ENCODE data around the gene MAN1A1. TPM values are rescaled to one million over a fixed set of nuclear protein-coding genes. Genes with fewer than 3 reads are reported as not detected.

MAN1A1 gene
- total RNA-seq, 1 experiment from 2014 or later, result 0.06 TPM

GRCh38 chr6:119161438-119161837 is 188.1 kb downstream of the MAN1A1 start:
- BruUV-seq (replicated peaks), result no TSS peak
- H3K9me3 ChIP-seq (ENCODE audit: low read depth, low read length, poor library complexity, severe bottlenecking), result no peaks in the 10 kb centered on the region
- peaks cover 6% of the 10 kb centered on the region for H3K4me1 ChIP-seq (ENCODE audit: insufficient read depth, low read length, poor library complexity, severe bottlenecking)
- H3K27me3 ChIP-seq (replicated peaks; ENCODE audit: insufficient read depth, low read depth, low read length, poor library complexity), result peaks cover 22% of the 10 kb centered on the region
- intact Hi-C loops (cut with micrococcal nuclease; ENCODE audit: unreplicated experiment), result no loop called here
- no peaks in the 10 kb centered on the region for H3K36me3 ChIP-seq (ENCODE audit: insufficient read depth, low read length, poor library complexity, severe bottlenecking)
- TF ChIP-seq EZH2 (IDR thresholded peaks at IDR 0.05; ENCODE audit: borderline replicate concordance, low read depth, low read length, poor library complexity, severe bottlenecking), result no peak
- no peak for TF ChIP-seq CTCF (conservative IDR thresholded peaks at IDR 0.05; ENCODE audit: low read depth, low read length)
- H3K27ac ChIP-seq (ENCODE audit: low read depth, low read length, poor library complexity, severe bottlenecking), result no peak overlapping the region
- POLR2A ChIA-PET (ENCODE audit: low non-redundant PET), result no interaction called here
- peak; percentile 30 for DNase-seq (ENCODE audit: low spot score)
- CTCF ChIA-PET, result no interaction called here
- H3K4me3 ChIP-seq (ENCODE audit: low read depth, low read length, poor library complexity, severe bottlenecking), result no peak overlapping the region

- peaks cover 20% of the 10 kb centered on the region for H3K27me3 ChIP-seq (replicated peaks; ENCODE audit: insufficient read depth, low read depth, low read length, poor library complexity)
- H3K4me3 ChIP-seq (ENCODE audit: low read depth, low read length, poor library complexity, severe bottlenecking), result no peak overlapping the region
These were observed 188.7 kb downstream of the MAN1A1 start for GRCh38 chr6:119160911-119161310.

GRCh38 chr6:119158057-119158848 is 191.3 kb downstream of the MAN1A1 start:
- no peak for TF ChIP-seq EZH2 (IDR thresholded peaks at IDR 0.05; ENCODE audit: borderline replicate concordance, low read depth, low read length, poor library complexity, severe bottlenecking)
- TF ChIP-seq CTCF (conservative IDR thresholded peaks at IDR 0.05; ENCODE audit: low read depth, low read length), result no peak
- intact Hi-C loops (cut with micrococcal nuclease; ENCODE audit: unreplicated experiment), result no loop called here
- Histone ChIP-seq H3K4me1 (ENCODE audit: insufficient read depth, low read length, poor library complexity, severe bottlenecking) (peaks cover 6% of the 10 kb centered on the region), H3K36me3 (ENCODE audit: insufficient read depth, low read length, poor library complexity, severe bottlenecking) (no peaks in the 10 kb centered on the region), H3K9me3 (ENCODE audit: low read depth, low read length, poor library complexity, severe bottlenecking) (no peaks in the 10 kb centered on the region), H3K27ac (ENCODE audit: low read depth, low read length, poor library complexity, severe bottlenecking) (no peak overlapping the region), H3K27me3 (replicated peaks; ENCODE audit: insufficient read depth, low read depth, low read length, poor library complexity) (peaks cover 3% of the 10 kb centered on the region), H3K4me3 (ENCODE audit: low read depth, low read length, poor library complexity, severe bottlenecking) (no peak overlapping the region)
- POLR2A ChIA-PET (ENCODE audit: low non-redundant PET), result no interaction called here
- CTCF ChIA-PET, result no interaction called here
- no peak for DNase-seq (ENCODE audit: low spot score)
- no TSS peak for BruUV-seq (replicated peaks)

More at GRCh38 chr6:119160911-119161310, 188.7 kb downstream of the MAN1A1 start:
- POLR2A ChIA-PET (ENCODE audit: low non-redundant PET), result no interaction called here
- TF ChIP-seq CTCF (conservative IDR thresholded peaks at IDR 0.05; ENCODE audit: low read depth, low read length) (no peak), EZH2 (IDR thresholded peaks at IDR 0.05; ENCODE audit: borderline replicate concordance, low read depth, low read length, poor library complexity, severe bottlenecking) (no peak)
- no peak overlapping the region for H3K27ac ChIP-seq (ENCODE audit: low read depth, low read length, poor library complexity, severe bottlenecking)
- H3K9me3 ChIP-seq (ENCODE audit: low read depth, low read length, poor library complexity, severe bottlenecking), result no peaks in the 10 kb centered on the region
- DNase-seq (ENCODE audit: low spot score), result no peak
- no TSS peak for BruUV-seq (replicated peaks)
- CTCF ChIA-PET, result no interaction called here
- no peaks in the 10 kb centered on the region for H3K36me3 ChIP-seq (ENCODE audit: insufficient read depth, low read length, poor library complexity, severe bottlenecking)
- H3K4me1 ChIP-seq (ENCODE audit: insufficient read depth, low read length, poor library complexity, severe bottlenecking), result peaks cover 6% of the 10 kb centered on the region
- intact Hi-C loops (cut with micrococcal nuclease; ENCODE audit: unreplicated experiment), result no loop called here

Data from A673 (cell line).